ENCODE results near the gene SV2B.

Gene SV2B

DNA sequence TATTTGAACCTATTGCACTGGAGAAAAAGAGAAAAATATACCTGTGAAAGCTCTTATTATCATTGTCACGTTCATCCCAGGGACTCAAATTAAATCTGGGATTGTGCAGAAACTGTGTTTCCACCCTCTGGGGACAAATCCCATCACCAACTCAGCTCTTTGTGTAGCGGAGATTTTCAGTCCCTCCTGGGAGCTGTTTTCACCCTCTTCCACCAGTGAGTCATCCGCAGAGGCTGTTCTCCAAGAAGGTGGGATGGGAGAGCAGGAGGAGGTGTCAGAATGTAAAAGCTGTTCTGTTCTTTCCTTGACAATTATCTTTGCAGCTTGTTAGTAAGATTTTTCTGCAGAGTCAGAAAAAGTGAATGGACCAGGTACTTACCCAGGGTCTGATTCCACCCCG, 28.0 kb downstream of the SV2B start:
- in situ Hi-C loops (cut with HindIII; ENCODE audit: low pct_ligation_motif_present, low pct_unique_long_range_greater_than_20kb, low sequenced_read_pairs), result no loop called here
- DNase-seq, result no peak

DNA sequence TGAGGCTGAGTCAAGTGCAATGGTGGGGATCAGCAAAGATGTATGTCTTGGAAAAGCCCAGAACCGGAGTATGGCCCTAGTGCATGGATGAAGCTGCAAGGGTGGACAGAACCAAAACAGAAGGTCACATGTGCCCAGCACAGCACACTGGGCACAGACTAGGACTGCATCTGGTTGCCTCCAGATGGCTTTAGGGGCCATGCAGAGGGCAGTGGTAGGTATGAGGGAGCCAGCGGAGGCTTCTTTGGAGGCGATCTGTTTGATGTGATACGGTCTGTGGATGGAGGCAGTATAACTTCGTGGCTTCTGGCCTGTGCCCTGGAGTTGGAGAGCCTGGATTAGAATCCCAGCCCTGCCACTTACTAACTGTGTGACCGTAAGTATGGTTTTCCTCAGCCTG, 29.4 kb downstream of the SV2B start:
- DNase-seq, result no peak
- in situ Hi-C loops (cut with HindIII; ENCODE audit: low pct_ligation_motif_present, low pct_unique_long_range_greater_than_20kb, low sequenced_read_pairs), result no loop called here

DNA sequence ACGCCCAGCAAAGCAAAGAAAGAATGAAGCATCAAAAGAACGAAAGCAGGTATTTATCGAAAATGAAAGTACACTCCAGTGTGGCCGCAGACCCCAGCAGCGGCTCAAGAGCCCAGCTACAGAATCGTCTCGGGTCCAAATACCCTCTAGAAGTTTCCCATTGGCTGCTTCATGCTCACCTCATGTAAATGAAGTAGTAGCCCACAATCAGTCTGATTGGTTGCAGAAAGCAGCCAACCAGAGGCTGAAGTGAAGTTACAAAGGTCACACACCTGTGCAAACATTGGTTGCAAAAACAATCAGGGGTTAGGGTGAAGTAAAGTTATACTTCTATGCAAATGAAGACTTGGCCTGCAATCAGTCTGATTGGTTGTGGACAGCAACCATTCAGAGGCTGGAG, 32.0 kb downstream of the SV2B start:
- in situ Hi-C loops (cut with HindIII; ENCODE audit: low pct_ligation_motif_present, low pct_unique_long_range_greater_than_20kb, low sequenced_read_pairs), result no loop called here
- no peak for DNase-seq

DNA sequence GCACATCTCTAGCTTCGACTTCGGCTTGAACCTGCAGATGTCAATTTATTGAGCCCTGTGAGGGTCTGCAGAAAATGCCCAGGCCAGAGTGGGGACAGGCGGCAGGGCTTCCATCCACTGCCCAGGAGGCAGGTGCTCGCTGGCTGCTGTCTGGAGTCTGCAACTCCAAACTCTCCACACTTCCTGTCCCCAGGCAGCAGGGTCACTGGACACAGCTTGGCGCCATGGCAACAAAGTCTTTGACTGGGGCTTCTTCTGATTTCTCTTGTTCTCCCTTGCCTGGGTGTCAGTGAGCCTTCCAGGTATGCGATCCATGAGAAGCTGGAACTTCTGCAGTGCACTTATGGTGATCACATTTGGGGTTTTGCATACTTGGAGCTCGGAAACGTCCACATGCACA, 33.5 kb downstream of the SV2B start:
- DNase-seq, result no peak
- in situ Hi-C loops (cut with HindIII; ENCODE audit: low pct_ligation_motif_present, low pct_unique_long_range_greater_than_20kb, low sequenced_read_pairs), result no loop called here

DNA sequence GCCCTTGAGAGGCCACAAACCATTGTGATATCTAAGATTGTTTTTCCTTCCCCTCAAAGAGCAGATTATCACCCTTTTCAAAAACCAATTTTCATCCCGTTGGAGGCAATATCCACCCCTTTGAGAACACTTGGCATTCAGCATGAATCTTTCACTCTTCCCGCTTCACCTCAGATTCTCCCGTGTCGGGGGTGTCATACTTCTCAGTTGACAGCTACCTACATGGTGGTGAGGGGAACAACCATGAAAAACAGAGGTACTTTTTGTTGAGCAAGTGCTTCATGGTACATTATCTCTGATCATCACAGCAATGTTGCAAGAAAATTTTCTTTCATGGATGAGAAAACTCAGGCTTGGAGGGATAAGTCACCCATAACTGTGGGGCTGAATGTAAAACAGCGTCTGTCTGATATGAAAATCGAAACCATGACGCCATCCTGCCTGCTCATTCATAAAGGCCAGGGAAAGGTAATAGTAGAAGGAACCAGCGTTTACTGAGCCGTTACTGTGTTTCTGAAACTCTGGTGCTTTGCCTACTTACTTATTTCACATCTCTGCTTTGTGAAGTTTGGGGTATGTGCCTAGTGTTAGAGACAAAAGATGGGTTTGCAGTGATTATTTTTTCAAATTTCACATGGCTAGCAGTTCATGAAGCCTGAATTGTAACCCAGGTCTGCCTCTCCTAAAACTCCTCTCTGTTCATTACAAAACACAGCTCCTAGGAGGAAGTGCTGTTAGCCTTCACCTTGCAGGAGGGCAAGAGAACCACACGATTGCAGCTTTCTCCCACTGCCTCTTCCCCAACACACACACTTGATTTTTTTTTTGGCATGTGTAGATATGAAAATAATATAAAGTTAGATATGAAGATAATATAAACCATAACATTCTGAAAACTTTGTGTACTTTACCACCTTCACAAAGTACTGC, 35.4 kb downstream of the SV2B start:
- DNase-seq, result peak; percentile 29
- in situ Hi-C loops (cut with HindIII; ENCODE audit: low pct_ligation_motif_present, low pct_unique_long_range_greater_than_20kb, low sequenced_read_pairs), result no loop called here

DNA sequence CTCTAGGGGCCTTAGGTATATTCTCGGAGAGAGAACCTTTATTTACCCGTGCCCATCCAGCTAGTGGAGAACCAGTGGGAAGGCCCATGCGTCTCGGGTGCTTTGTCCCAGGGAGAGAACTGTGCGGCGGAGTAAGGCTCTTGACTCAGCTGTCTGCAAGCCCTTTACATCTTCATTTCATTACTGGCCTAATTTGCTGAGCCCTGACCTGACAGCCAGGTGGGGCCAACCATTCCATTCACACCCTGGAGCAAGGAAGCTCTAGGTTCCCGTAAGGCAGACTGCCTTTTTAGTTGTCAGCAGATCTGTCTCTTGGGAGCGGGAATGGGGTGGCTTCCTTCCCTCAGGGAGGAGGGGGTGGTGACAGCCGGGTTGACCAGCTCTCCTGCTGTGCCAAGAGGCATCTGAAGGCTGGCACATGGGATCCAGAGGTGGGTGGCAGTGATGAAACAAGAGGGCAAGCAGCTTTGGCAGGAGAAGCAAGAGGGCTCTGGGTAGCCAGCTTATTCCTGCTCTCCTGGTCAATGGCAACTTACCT, 36.4 kb downstream of the SV2B start:
- in situ Hi-C loops (cut with HindIII; ENCODE audit: low pct_ligation_motif_present, low pct_unique_long_range_greater_than_20kb, low sequenced_read_pairs), result no loop called here
- DNase-seq, result no peak

DNA sequence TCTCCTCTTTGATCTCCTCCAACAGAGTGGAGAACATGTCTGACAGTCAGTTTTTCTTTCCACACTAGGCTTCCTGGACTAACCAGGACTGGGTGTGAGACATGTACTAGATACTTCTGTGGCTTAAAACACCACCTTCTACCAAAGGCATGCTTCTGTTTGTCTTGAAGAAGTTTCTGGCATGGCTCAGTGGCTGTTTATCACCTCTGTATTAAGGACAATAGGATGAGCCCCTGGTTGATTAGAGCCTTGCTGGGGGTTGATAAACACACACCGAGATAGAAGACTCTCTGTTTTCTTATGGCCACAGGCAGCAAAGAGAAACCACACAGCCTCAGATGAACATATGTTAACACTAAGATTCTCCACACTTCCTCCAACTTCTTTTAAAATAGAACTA, 40.5 kb downstream of the SV2B start:
- in situ Hi-C loops (cut with HindIII; ENCODE audit: low pct_ligation_motif_present, low pct_unique_long_range_greater_than_20kb, low sequenced_read_pairs), result no loop called here
- DNase-seq, result no peak

DNA sequence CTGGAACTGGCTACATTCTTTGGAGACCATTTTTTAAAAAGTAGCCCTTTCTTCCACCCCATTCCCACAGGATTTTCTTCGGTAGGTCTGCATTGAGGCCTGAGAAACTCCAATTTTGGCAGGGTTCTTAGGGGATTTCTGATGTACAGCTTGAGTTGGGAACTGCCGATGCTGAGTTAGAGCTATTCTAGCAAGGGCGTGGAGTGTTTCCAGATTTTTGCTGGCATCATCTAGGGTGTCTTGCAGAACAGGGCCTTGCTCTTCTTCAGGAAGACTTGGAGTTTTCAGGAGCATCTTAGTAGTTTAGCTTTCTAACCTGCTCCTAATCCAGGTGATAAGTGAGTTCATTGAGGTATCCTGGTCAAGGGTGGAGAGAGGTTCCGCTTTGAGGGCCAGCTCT, 41.0 kb downstream of the SV2B start:
- in situ Hi-C loops (cut with HindIII; ENCODE audit: low pct_ligation_motif_present, low pct_unique_long_range_greater_than_20kb, low sequenced_read_pairs), result no loop called here
- DNase-seq, result no peak

DNA sequence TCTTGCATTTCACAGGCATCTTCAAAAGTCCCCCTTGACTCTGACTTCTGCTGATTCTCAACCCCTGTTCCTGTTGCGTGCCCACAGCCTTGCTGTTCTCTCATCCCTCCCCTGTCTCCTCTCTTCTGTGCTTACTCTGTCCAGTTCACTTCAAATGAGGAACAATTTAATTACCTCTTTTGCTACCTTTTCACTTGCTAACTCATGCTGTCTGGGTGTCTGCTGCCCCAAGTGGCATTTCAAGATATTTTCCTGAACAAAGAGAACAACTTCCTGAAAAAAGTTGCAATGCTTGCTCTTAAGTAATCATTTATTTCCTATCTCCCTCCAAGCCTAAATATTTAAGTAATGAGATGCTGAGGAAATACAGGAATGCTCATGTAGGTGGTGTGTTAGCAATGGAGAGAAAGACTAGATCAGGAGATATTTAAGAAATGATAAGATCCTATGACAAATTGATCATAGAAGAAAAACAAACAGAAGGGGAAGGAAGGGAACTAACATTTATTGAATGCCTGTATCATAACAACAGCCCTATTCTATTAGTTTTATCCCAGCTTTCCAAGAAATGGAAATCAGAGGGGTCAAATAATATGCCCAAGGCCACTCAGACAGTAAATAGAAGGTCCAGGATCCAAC, 42.2 kb downstream of the SV2B start:
- peak; percentile 5 for DNase-seq
- in situ Hi-C loops (cut with HindIII; ENCODE audit: low pct_ligation_motif_present, low pct_unique_long_range_greater_than_20kb, low sequenced_read_pairs), result no loop called here

DNA sequence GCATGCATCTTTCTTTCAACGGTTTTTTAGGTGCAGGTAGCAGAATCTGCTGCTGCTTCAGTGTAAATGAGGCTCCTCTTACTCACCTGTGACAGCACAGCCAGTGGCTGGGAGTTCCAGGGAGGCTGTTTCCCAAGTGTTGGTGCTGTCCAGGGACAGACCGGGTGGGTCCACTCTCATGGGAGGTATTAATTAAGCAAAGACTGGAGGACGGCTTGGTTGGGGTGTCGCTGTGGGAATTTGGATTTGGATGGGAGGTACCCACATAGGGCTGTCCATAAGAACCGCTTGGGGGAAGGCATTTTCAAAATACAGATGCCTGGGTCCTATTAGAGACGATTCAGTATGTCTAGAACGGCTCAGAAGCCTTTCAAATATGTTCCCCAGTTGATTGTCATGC, 42.9 kb downstream of the SV2B start:
- DNase-seq, result no peak
- in situ Hi-C loops (cut with HindIII; ENCODE audit: low pct_ligation_motif_present, low pct_unique_long_range_greater_than_20kb, low sequenced_read_pairs), result no loop called here

DNA sequence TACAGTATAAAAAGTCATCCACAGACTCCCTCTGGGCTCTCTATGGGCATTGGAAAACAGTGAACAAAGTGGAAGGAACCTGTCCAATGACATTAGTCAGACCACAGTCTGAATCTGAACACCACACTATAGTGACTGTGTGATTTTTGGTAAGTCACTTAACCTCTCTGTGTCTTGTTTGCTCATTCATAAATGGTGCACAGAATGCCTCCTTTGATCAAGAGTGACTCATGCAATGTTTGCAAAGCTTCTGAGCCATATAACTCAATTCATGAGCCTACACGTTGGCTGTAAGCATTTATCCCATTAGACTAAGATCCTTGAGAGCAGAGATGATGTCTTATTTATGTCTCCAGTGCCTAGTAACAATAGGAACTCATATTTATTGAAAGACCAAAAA, 46.7 kb downstream of the SV2B start:
- in situ Hi-C loops (cut with HindIII; ENCODE audit: low pct_ligation_motif_present, low pct_unique_long_range_greater_than_20kb, low sequenced_read_pairs), result no loop called here
- DNase-seq, result no peak

DNA sequence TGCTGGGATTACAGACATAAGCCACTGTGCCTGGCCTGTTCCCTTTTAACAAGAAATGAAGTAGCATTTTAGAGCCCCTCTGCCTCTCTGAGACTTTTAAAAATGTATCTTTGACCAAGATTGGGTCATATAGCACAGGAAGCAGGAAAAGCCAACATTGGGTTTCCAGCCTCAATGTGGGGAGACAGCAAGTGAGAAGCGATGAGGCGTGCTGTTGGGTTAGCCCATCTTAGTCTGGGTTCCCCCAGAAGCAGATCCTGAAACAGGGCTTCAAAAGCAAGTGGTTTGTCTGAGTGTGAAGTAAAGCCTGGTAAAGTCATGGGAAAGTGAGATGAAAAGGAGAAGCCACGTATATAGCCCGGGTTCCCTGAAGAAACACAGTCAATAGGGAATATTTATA, 48.2 kb downstream of the SV2B start:
- no peak for DNase-seq
- in situ Hi-C loops (cut with HindIII; ENCODE audit: low pct_ligation_motif_present, low pct_unique_long_range_greater_than_20kb, low sequenced_read_pairs), result no loop called here

DNA sequence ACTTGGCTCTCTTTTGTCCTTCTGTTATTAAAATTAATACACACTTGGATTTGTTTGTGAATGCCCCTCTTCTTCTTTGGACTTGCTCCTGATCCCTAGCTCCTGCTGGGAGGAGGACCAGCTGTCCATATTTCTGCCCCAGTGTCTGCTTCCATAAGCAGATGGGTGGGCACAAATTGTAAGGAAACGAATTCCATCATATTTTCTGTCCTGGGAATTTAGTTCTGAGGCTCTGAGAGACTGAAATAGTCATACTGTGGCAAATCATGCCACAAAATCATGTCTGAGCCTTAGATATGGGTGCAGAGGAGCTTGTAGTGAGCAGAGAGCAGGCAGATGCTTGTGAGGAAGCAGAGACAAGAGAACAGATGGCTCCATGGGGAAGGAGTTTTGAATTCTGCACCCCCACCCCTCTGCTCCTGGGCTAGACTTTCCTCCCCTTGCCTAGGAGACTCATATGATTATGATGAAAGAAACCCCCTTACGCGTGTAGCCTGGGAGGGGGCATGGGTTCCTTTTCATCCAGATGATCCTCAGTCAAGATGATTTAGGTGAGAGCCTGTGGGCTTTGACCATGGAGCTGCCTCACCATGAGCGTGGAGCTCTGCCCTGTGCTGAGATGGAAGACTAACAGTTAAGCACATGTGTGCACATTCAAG, 50.6 kb downstream of the SV2B start:
- in situ Hi-C loops (cut with HindIII; ENCODE audit: low pct_ligation_motif_present, low pct_unique_long_range_greater_than_20kb, low sequenced_read_pairs), result no loop called here

DNA sequence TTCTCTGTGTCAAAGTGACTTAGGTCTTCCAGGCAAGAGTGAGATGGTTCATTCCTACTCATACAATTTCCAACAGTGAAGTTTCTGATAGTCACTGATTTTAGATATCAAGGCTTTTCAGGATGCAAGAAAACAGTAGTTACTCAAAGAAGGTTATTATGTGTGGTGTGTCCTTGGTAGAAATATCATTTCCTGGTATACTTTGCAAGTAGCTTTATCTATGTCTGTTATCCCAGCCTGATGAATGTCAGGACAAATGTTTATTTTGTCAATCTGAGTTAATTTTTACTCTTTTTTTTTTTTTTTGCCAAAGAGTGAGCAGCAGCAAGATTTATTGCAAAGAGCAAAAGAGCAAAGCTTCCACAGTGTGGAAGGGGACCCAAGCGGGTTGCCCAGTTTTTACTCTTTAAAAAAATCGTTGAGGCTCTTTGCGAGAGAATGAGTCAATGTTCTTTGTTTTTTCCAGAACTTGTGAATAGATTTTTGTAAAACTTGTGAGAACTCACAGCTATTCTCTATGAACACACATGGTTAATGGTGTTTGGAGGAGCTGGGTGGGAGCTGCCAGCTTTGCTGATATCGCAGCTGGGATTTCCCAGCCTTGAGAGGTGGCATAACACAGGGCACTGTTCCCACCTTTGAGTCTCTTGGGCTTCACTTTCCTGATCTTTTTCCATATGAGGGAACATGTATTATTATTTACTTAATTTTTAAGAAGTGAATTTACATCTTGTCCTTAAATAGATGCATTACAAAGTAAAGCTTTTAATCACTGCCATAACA, 51.9 kb downstream of the SV2B start:
- no peak for DNase-seq
- in situ Hi-C loops (cut with HindIII; ENCODE audit: low pct_ligation_motif_present, low pct_unique_long_range_greater_than_20kb, low sequenced_read_pairs), result no loop called here

More for the DNA sequence above, 50.6 kb downstream of the SV2B start:
- no peak for DNase-seq

DNA sequence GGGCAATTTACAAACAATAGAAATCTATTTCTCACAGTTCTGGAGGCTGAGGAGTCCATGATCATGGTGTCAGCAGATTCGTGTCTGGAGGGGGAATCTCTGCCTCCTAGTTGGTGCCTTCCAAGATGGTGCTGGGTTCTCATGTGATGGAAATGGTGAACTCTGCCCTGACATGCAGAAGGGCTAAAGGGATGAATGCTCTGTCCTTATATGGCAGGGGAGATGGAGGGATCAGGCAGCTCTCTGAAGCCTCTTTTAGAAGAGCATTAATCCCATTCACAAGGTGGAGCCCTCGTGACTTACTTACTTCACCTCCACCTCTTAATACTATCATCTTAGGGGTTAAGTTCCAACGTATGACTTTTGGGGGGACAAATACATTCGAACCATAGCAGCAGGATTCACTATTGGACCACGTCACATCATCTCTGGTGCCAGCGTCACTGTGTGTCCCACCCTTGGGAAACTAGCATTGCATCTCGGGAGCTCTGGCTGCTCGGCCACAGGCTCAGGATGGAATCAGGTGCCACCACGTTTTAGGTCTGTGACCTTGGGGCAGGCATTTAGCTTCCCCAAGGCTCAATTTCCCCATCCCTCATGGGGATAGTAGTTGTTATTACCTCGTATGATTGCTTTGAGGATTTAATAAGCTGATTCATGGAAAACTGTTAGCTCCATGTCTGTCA, 53.0 kb downstream of the SV2B start:
- DNase-seq, result no peak
- in situ Hi-C loops (cut with HindIII; ENCODE audit: low pct_ligation_motif_present, low pct_unique_long_range_greater_than_20kb, low sequenced_read_pairs), result no loop called here

DNA sequence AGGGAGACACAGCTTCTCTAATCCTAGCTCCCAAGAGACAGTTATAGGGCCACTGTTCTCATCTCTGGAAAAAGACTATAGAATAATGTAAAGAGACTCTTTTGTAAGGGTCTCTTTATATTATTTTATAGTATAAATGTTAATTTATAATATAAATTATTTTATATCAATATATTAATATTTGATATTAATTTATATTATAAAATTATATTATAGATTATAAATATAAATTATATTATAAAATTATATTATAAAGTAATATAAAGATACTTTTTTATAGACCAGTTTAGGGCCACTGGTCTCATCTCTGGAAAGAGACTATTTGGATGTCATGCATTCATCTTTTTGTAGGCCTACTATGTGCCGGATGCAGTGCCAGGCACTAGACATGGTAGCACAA, 53.9 kb downstream of the SV2B start:
- in situ Hi-C loops (cut with HindIII; ENCODE audit: low pct_ligation_motif_present, low pct_unique_long_range_greater_than_20kb, low sequenced_read_pairs), result no loop called here
- DNase-seq, result no peak

DNA sequence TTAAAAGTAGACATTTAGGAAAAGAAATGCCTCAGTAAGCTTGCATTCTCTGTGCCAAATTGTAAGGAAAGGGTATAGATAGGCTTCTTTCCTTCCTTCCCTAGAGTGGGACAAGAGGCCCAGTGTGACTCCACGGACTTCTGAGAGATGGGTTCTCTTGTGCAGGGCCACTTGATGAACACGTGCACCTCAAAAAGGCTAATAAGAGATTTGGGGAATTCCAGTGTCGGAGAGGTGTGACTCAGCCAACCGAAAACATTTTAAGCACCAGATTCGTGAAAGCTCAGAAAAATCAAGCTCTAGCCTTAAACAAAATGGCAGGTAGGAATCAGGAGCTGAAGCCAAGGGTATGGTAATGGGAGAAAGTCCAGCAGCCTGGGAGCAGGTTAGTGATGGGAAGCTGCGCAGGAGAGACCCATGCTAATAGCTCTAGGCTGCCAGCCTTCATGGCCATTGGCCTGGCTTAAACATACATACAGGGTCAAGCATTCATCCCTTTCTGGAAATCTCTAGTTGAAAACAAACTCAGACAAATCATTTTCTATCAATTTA, 56.2 kb downstream of the SV2B start:
- in situ Hi-C loops (cut with HindIII; ENCODE audit: low pct_ligation_motif_present, low pct_unique_long_range_greater_than_20kb, low sequenced_read_pairs), result no loop called here
- DNase-seq, result no peak

All from ACHN (cell line).